GM21360 (cell line): ENCODE measurements around the gene NEURL1B.
"Not testable (repeated sequence)": the region's sequence is repeated elsewhere in the genome, so short reads cannot be mapped to it uniquely, and the experiment has no call there.

Source experiments
- ATAC-seq: cut with Tn5 transposase; IDR thresholded peaks from one replicate; pipeline ENCODE4 v1.9.1; 2021; ENCODE audit warnings: mild to moderate bottlenecking, moderate library complexity; ENCODE audit not compliant: unreplicated experiment

NEURL1B gene

GRCh38 chr5:172674155-172674554, 33.1 kb downstream of the NEURL1B start:
- ATAC-seq = no peak

DNA sequence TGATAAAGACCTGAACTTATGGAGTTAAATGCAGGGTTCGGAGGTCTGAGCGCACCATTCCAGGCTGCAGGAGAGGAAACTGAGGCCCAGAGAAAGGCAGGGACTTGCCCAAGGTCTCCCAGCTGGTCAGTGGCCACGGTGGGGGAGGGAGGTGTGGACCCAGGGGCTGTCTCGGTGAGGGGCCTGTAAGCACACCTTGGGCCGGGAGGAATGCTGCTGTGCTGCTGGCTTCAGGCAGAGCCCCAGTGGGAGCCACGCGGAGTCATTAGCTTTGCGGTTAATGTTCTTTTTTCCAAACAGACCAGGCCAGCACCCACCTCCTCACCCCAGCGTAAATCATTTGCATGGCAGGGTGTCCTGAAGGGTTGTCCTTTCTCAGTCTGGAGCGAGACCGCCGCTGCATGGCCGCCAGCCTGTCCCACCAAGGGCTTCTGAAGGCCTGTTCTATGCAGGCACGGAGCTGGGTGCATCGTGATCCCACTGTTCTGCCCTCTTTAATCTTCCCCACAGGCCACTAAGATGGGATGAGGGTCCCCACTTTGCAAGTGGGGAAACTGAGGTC, 35.9 kb downstream of the NEURL1B start:
- ATAC-seq = no peak

- ATAC-seq = not testable (repeated sequence)
Measured at GRCh38 chr5:172678362-172678874, 37.4 kb downstream of the NEURL1B start.

DNA sequence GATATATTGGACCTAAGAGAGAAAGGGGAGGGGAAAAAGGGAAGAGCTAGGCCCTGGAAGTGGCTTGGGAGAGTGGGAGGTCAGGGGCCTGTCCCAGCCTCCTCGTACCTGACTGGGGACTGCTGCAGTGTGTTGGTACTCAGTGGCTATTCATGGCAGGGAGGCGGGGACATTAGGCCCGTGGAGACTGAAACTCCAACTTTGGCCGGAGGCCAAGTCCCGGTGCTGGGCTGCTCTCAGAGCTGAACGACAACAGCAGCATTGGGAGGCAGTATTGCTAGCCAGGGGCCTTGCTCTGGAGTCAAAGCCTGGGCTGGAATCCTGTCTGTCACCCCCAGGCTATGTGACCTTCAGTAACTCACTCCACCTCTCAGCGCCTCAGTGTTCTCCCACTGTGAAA, 37.8 kb downstream of the NEURL1B start:
- no peak for ATAC-seq

- ATAC-seq = no peak
Measured at GRCh38 chr5:172679628-172680212, 38.7 kb downstream of the NEURL1B start.

DNA sequence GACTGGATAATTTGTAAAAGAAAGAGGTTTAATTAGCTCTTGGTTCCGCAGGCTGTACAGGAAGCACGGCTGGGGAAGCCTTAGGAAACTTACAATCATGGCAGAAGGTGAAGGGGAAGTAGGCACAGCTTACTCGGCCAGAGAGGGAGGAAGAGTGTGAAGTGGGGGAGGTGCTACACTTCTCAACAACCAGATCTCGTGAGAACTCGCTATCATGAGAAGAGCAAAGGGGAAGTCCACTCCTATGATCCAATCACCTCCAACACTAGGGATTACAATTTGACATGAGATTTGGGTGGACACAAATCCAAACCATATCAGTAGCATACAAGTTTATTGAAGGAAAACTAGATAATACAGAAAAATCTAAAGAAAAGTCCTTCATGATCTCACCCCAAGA, 39.9 kb downstream of the NEURL1B start:
- ATAC-seq = no peak

GRCh38 chr5:172681421-172681820, 40.4 kb downstream of the NEURL1B start:
- no peak for ATAC-seq

DNA sequence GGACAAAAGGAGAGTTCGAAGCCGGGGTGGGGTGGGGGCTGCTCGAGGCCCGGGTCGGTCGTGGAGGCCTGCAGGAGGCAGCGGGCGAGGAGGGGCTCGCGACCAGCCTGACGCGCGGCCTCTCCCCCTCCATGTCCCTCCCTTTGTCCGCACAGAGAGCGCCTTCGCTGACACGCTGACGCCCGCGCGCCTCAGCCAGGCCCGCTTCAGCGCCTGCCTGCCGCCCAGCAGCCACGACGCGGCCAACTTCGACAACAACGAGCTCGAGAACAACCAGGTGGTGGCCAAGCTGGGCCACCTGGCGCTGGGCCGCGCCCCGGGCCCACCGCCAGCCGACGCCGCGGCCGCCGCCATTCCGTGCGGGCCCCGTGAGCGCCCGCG, 42.2 kb downstream of the NEURL1B start:
- ATAC-seq = no peak

GRCh38 chr5:172683645-172684471, 42.8 kb downstream of the NEURL1B start:
- ATAC-seq = no peak

DNA sequence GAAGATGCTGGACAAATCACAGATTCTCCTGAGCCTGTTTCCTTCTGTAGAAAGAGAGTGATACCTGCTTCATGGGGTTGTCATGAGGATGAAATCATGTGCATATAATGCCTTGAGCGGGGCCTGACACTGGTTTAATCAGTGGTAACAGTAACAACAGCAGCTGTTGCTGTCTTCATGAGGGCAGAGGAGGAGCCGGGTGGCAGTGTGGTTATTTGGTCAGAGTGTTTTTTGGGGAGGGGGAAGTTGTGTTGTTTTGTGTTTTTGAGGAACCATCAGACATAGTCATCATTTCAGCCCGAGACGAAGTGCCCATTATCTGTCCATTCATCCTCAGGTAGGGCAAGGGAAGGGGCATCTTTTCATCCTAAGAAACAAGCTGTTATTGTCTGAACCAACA, 44.0 kb downstream of the NEURL1B start:
- no peak for ATAC-seq

DNA sequence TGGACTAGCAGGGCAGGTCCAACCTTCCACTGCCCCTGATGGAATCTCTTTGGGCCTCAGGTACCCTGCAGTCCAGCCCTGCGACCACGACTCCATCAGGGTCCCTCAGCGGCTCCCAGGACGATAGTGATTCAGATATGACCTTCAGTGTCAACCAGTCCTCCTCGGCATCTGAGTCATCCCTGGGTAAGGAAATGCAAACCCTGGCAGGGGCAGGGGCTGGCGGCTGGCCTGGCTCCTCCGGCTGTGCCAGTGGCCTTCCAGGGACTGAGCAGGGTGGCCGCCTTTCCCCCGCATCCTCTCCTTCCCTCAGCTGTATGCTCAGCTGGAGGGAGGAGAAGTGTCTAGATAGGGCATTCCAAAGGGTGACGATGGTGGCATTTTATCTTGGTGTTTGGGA, 45.0 kb downstream of the NEURL1B start:
- no peak for ATAC-seq

- no peak for ATAC-seq
Measured at GRCh38 chr5:172686539-172687390, 45.7 kb downstream of the NEURL1B start.

- no peak for ATAC-seq
Measured at GRCh38 chr5:172687940-172688339, 46.9 kb downstream of the NEURL1B start.

GRCh38 chr5:172688349-172689217, 47.5 kb downstream of the NEURL1B start:
- no peak for ATAC-seq

DNA sequence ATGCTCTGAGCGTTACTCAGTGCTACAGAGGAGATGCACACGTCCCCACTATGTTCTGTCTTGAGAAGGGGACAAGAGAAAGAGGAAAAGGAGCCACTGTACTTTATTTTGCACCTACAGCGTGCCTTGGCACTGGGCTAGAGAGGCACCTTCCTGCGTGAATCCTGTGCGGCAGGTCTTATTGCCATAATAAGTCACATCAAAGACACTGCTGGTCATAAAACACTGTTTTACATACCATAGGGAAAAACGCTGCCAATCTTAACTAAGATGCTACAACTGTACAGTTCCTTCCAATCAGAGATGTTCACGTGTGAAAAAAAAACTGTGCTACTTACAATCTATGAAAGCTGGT, 48.1 kb downstream of the NEURL1B start:
- no peak for ATAC-seq

DNA sequence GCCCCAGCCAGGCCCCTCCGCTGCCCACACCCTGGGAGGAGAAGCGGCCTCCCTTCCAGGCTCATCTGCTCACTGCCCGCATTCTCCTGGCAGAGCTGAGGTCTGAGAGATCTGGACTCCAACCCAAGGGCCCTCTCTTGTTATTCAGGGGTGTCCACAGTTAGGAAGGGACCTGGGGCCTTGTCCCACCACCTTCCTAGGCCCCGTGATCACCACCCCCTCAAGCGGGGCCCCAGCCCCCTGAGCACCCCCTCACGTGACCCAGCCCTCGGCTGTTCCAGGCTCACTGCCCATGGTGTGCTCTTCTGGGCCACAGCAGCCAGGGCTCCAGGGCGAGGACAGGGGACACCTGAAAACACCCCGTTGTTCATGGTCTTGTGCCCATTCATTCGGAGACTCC, 48.7 kb downstream of the NEURL1B start:
- ATAC-seq = no peak

- no peak for ATAC-seq
Measured at GRCh38 chr5:172690258-172691075, 49.4 kb downstream of the NEURL1B start.

GRCh38 chr5:172691886-172692285, 50.8 kb downstream of the NEURL1B start:
- no peak for ATAC-seq

- no peak for ATAC-seq
Measured at GRCh38 chr5:172692451-172692850, 51.4 kb downstream of the NEURL1B start.
